H1 (cell line): ENCODE data around the gene BMF. TPM values are rescaled to one million over a fixed set of nuclear protein-coding genes. Genes with fewer than 3 reads are reported as not detected.

ENCODE experiments used
- CHD2 ChIP-seq: IDR thresholded peaks from 2 replicates; pipeline ENCODE4 v1.6.1; 2012; ENCODE audit warnings: low read length, improper control_type of control experiment
- MAFK ChIP-seq: IDR thresholded peaks from 2 replicates; pipeline ENCODE4 v1.6.1; 2012; ENCODE audit warnings: low read depth, mild to moderate bottlenecking, improper control_type of control experiment, low read length
- NANOG ChIP-seq: IDR thresholded peaks from 2 replicates; pipeline ENCODE4 v1.6.1; 2011; ENCODE audit warnings: low read length, low read depth, mild to moderate bottlenecking, inconsistent platforms; ENCODE audit not compliant: insufficient read depth, poor library complexity, severe bottlenecking
- POLR2AphosphoS5 ChIP-seq: IDR thresholded peaks from 2 replicates; pipeline ENCODE4 v1.6.1; 2011; ENCODE audit warnings: low read depth, low read length
- POU5F1 ChIP-seq: IDR thresholded peaks from 2 replicates; pipeline ENCODE4 v1.6.1; 2011; ENCODE audit warnings: low read depth, mild to moderate bottlenecking, low read length, moderate library complexity
- RAD21 ChIP-seq, 2 experiments: IDR thresholded peaks in 1 of 2; conservative IDR thresholded peaks in 1 of 2; 2 replicates each; pipeline ENCODE4 v1.6.1; 2011; ENCODE audit warnings: low read depth in 2 of 2, low read length in 2 of 2, improper control_type of control experiment in 1 of 2, inconsistent platforms in 1 of 2, mild to moderate bottlenecking in 1 of 2, moderate library complexity in 1 of 2
- TBP ChIP-seq: IDR thresholded peaks from 2 replicates; pipeline ENCODE4 v1.6.1; 2011; ENCODE audit warnings: low read depth, low read length, improper control_type of control experiment
- YY1 ChIP-seq: IDR thresholded peaks from 2 replicates; pipeline ENCODE4 v1.6.1; 2011; ENCODE audit warnings: low read depth, mild to moderate bottlenecking, low read length
- polyA plus RNA-seq, 7 experiments: library from polyadenylated mRNA; depleted of rRNA in 3 of 7; stranded (reverse) in 5 of 7; unstranded in 2 of 7; fragments of >200 nt in 5 of 7; fragments of 200-250 nt in 2 of 7; gene quantifications; 1 replicate in 5 of 7; 2 replicates in 1 of 7; 4 replicates in 1 of 7; pipeline versions ENCODE4 v1.2.1 to v1.2.3, GENCODE V29; 2011 to 2013; ENCODE audit warnings: missing spikeins in 2 of 7, mixed read lengths in 2 of 7
- total RNA-seq: library from RNA; stranded (reverse); fragmentation: NEBNext Ultra II Directional; extraction: Animal tissue kit (Norgen Biotek cat#: 25700); gene quantifications from 2 replicates; pipeline ENCODE4 v1.2.1, GENCODE V29; 2021
- TF ChIP-seq, protein P1 (sequence below): fragments of 300-600 bp; sonication (generic); IDR thresholded peaks from 2 replicates; pipeline ENCODE4 v1.7.1; 2012; ENCODE audit warnings: low read length, moderate library complexity, mild to moderate bottlenecking, inconsistent platforms; ENCODE audit not compliant: insufficient replicate concordance

BMF gene
- total and polyA plus RNA-seq, 2 of the 8 experiments (the other 6 are each of a cell fraction or from before 2014, with no cell fraction given) = 21.2 to 24.2 TPM

DNA sequence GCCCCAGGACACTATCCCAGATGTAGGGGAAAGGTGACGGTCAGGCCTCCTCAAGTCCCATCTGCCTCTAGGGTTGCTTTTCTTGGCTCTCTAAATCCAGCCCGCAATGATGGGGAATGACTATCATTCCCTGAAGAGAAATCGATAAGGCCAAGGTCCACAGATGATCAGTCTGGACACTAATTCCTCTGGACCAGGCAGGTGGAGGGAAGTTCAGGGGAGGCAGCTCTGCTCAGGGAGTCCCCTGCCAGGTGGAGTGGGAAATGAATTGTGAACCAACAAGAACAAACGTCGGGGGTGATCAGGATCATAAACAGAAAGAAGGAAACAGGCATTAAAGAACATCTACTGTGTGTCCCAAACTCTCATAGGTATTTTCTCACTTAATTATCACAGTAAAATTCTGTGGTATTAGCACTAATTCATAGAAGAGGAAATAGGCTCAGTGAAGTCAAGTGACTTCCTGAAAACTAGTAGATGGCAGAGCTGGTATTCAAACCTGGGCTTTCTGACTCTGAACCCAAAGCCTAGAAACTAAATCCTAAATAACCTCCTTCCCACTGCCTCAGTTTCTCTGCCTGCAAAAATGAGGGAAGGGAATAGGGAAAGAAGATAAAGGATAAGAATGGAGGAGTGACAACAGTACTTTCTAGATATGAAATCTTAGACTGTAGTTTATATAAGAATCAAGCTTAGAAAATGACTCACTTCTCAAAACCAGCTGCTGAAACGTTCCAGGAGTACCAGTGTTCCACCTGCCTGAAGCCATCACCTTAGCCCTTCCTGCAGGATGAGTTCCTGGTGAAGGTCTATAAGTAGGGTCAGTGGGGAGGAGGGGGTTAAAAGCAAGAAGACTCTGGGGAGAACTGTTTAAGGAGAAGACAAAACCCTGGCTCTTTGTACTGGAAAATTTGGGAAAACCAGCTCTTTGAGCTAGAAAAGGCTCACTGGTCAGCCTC lies 7.5 kb downstream of the BMF start (continued):
- TF ChIP-seq RAD21 (IDR thresholded peaks at IDR 0.05 in 1 of 2, conservative IDR thresholded peaks at IDR 0.05 in 1 of 2; ENCODE audit: low read depth in 2 of 2, low read length in 2 of 2) (no peak), TBP (no peak), MAFK (no peak), POU5F1 (no peak), POLR2AphosphoS5 (no peak), YY1 (no peak), NANOG (no peak), CHD2 (no peak)
- TF ChIP-seq, protein P1, sequence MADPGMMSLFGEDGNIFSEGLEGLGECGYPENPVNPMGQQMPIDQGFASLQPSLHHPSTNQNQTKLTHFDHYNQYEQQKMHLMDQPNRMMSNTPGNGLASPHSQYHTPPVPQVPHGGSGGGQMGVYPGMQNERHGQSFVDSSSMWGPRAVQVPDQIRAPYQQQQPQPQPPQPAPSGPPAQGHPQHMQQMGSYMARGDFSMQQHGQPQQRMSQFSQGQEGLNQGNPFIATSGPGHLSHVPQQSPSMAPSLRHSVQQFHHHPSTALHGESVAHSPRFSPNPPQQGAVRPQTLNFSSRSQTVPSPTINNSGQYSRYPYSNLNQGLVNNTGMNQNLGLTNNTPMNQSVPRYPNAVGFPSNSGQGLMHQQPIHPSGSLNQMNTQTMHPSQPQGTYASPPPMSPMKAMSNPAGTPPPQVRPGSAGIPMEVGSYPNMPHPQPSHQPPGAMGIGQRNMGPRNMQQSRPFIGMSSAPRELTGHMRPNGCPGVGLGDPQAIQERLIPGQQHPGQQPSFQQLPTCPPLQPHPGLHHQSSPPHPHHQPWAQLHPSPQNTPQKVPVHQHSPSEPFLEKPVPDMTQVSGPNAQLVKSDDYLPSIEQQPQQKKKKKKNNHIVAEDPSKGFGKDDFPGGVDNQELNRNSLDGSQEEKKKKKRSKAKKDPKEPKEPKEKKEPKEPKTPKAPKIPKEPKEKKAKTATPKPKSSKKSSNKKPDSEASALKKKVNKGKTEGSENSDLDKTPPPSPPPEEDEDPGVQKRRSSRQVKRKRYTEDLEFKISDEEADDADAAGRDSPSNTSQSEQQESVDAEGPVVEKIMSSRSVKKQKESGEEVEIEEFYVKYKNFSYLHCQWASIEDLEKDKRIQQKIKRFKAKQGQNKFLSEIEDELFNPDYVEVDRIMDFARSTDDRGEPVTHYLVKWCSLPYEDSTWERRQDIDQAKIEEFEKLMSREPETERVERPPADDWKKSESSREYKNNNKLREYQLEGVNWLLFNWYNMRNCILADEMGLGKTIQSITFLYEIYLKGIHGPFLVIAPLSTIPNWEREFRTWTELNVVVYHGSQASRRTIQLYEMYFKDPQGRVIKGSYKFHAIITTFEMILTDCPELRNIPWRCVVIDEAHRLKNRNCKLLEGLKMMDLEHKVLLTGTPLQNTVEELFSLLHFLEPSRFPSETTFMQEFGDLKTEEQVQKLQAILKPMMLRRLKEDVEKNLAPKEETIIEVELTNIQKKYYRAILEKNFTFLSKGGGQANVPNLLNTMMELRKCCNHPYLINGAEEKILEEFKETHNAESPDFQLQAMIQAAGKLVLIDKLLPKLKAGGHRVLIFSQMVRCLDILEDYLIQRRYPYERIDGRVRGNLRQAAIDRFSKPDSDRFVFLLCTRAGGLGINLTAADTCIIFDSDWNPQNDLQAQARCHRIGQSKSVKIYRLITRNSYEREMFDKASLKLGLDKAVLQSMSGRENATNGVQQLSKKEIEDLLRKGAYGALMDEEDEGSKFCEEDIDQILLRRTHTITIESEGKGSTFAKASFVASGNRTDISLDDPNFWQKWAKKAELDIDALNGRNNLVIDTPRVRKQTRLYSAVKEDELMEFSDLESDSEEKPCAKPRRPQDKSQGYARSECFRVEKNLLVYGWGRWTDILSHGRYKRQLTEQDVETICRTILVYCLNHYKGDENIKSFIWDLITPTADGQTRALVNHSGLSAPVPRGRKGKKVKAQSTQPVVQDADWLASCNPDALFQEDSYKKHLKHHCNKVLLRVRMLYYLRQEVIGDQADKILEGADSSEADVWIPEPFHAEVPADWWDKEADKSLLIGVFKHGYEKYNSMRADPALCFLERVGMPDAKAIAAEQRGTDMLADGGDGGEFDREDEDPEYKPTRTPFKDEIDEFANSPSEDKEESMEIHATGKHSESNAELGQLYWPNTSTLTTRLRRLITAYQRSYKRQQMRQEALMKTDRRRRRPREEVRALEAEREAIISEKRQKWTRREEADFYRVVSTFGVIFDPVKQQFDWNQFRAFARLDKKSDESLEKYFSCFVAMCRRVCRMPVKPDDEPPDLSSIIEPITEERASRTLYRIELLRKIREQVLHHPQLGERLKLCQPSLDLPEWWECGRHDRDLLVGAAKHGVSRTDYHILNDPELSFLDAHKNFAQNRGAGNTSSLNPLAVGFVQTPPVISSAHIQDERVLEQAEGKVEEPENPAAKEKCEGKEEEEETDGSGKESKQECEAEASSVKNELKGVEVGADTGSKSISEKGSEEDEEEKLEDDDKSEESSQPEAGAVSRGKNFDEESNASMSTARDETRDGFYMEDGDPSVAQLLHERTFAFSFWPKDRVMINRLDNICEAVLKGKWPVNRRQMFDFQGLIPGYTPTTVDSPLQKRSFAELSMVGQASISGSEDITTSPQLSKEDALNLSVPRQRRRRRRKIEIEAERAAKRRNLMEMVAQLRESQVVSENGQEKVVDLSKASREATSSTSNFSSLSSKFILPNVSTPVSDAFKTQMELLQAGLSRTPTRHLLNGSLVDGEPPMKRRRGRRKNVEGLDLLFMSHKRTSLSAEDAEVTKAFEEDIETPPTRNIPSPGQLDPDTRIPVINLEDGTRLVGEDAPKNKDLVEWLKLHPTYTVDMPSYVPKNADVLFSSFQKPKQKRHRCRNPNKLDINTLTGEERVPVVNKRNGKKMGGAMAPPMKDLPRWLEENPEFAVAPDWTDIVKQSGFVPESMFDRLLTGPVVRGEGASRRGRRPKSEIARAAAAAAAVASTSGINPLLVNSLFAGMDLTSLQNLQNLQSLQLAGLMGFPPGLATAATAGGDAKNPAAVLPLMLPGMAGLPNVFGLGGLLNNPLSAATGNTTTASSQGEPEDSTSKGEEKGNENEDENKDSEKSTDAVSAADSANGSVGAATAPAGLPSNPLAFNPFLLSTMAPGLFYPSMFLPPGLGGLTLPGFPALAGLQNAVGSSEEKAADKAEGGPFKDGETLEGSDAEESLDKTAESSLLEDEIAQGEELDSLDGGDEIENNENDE = no peak
